HepG2 (cell line): ENCODE results near the gene IDNK. TPM values are rescaled to one million over a fixed set of nuclear protein-coding genes. Genes with fewer than 3 reads are reported as not detected.
A peak's percentile ranks its signal among the peaks of the same experiment; 100 is the strongest.

ENCODE experiments used
- AHR ChIP-seq: IDR thresholded peaks from 2 replicates; pipeline ENCODE4 v1.6.1; 2018; ENCODE audit warnings: missing genetic modification reagents, missing compliant biosample characterization
- IRF2 ChIP-seq: IDR thresholded peaks from 2 replicates; pipeline ENCODE4 v1.6.1; 2018; ENCODE audit warnings: missing genetic modification reagents, missing compliant biosample characterization
- KLF13 ChIP-seq: sonication (generic); formaldehyde crosslinking; IDR thresholded peaks from 2 replicates; pipeline ENCODE4 v1.4.0; 2020; ENCODE audit warnings: mild to moderate bottlenecking, missing genetic modification reagents
- PHF20 ChIP-seq: sonication (generic); formaldehyde crosslinking; IDR thresholded peaks from 2 replicates; pipeline ENCODE4 v1.5.0; 2020; ENCODE audit warnings: mild to moderate bottlenecking, missing genetic modification reagents
- RBFOX2 ChIP-seq: fragments of 200-400 bp; formaldehyde crosslinking; IDR thresholded peaks from 2 replicates; pipeline ENCODE4 v1.6.1; 2017; ENCODE audit warnings: low read depth, mild to moderate bottlenecking, low read length
- WIZ ChIP-seq: sonication (generic); formaldehyde crosslinking; IDR thresholded peaks from 2 replicates; pipeline ENCODE4 v1.5.1; 2020; ENCODE audit warnings: mild to moderate bottlenecking, missing genetic modification reagents
- ZNF354B ChIP-seq: sonication (generic); formaldehyde crosslinking; IDR thresholded peaks from 2 replicates; pipeline ENCODE4 v1.8.0; 2022; ENCODE audit warnings: mild to moderate bottlenecking, missing genetic modification reagents
- ZNF598 ChIP-seq: sonication (generic); formaldehyde crosslinking; IDR thresholded peaks from 2 replicates; pipeline ENCODE4 v1.5.1; 2020; ENCODE audit warnings: mild to moderate bottlenecking, missing genetic modification reagents, borderline replicate concordance
- ZNF772 ChIP-seq: sonication (generic); formaldehyde crosslinking; IDR thresholded peaks from 2 replicates; pipeline ENCODE4 v1.5.0; 2020; ENCODE audit warnings: mild to moderate bottlenecking, missing genetic modification reagents
- polyA plus RNA-seq, 8 experiments: library from polyadenylated mRNA; depleted of rRNA in 3 of 8; stranded (reverse) in 7 of 8; unstranded in 1 of 8; fragments of >200 nt; fragmentation: Illumina TruSeq in 4 of 8; extraction: Trizol in 4 of 8; gene quantifications; 2 replicates each; pipeline versions ENCODE4 v1.2.1 to v1.2.3, GENCODE V29; 2011 to 2016; ENCODE audit warnings: low read depth in 4 of 8, missing spikeins in 1 of 8, mixed read lengths in 1 of 8; ENCODE audit not compliant: insufficient read depth in 1 of 8
- total RNA-seq, 5 experiments: library from RNA; depleted of rRNA; stranded (reverse); fragments of >200 nt; fragmentation: Illumina TruSeq; extraction: Trizol; gene quantifications; 2 replicates each; pipeline ENCODE4 v1.2.3, GENCODE V29; 2016; ENCODE audit warnings: low read depth in 1 of 5
- TF ChIP-seq, protein P1 (sequence below): sonication (generic); formaldehyde crosslinking; IDR thresholded peaks from 2 replicates; pipeline ENCODE4 v1.8.1; 2023; ENCODE audit warnings: missing genetic modification reagents, mild to moderate bottlenecking, borderline replicate concordance
- TF ChIP-seq, protein P2 (sequence below): sonication (generic); formaldehyde crosslinking; IDR thresholded peaks from 2 replicates; pipeline ENCODE4 v1.5.0; 2020; ENCODE audit warnings: mild to moderate bottlenecking, missing genetic modification reagents, borderline replicate concordance
- TF ChIP-seq, protein P3 (sequence below): sonication (generic); formaldehyde crosslinking; IDR thresholded peaks from 2 replicates; pipeline ENCODE4 v1.8.0; 2022; ENCODE audit warnings: mild to moderate bottlenecking, missing genetic modification reagents, moderate library complexity
- TF ChIP-seq, protein P4 (sequence below): sonication (generic); formaldehyde crosslinking; IDR thresholded peaks from 2 replicates; pipeline ENCODE4 v1.4.0; 2020; ENCODE audit warnings: mild to moderate bottlenecking, missing genetic modification reagents, borderline replicate concordance
- TF ChIP-seq, protein P5 (sequence below): sonication (generic); formaldehyde crosslinking; IDR thresholded peaks from 2 replicates; pipeline ENCODE4 v1.9.0; 2022; ENCODE audit warnings: low read depth, missing genetic modification reagents
- TF ChIP-seq, protein P6 (sequence below): sonication (generic); formaldehyde crosslinking; IDR thresholded peaks from 2 replicates; pipeline ENCODE4; 2020; ENCODE audit warnings: missing genetic modification reagents, mild to moderate bottlenecking, borderline replicate concordance

IDNK gene
- total and polyA plus RNA-seq, 2 of the 13 experiments (the other 11 are each of a cell fraction or from before 2014, with no cell fraction given) = 3.1 to 4.8 TPM

- TF ChIP-seq, protein P1, sequence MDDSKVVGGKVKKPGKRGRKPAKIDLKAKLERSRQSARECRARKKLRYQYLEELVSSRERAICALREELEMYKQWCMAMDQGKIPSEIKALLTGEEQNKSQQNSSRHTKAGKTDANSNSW (CRISPR knock-in tag) = no peak
- TF ChIP-seq, protein P2, sequence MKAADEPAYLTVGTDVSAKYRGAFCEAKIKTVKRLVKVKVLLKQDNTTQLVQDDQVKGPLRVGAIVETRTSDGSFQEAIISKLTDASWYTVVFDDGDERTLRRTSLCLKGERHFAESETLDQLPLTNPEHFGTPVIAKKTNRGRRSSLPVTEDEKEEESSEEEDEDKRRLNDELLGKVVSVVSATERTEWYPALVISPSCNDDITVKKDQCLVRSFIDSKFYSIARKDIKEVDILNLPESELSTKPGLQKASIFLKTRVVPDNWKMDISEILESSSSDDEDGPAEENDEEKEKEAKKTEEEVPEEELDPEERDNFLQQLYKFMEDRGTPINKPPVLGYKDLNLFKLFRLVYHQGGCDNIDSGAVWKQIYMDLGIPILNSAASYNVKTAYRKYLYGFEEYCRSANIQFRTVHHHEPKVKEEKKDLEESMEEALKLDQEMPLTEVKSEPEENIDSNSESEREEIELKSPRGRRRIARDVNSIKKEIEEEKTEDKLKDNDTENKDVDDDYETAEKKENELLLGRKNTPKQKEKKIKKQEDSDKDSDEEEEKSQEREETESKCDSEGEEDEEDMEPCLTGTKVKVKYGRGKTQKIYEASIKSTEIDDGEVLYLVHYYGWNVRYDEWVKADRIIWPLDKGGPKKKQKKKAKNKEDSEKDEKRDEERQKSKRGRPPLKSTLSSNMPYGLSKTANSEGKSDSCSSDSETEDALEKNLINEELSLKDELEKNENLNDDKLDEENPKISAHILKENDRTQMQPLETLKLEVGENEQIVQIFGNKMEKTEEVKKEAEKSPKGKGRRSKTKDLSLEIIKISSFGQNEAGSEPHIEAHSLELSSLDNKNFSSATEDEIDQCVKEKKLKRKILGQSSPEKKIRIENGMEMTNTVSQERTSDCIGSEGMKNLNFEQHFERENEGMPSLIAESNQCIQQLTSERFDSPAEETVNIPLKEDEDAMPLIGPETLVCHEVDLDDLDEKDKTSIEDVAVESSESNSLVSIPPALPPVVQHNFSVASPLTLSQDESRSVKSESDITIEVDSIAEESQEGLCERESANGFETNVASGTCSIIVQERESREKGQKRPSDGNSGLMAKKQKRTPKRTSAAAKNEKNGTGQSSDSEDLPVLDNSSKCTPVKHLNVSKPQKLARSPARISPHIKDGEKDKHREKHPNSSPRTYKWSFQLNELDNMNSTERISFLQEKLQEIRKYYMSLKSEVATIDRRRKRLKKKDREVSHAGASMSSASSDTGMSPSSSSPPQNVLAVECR (CRISPR knock-in tag) = peak; percentile 46; the same call in 1 of the 2 replicates
- TF ChIP-seq RBFOX2 (peak; percentile 96), ZNF772 (CRISPR knock-in tag) (no peak; the same call in 1 of the 2 replicates), ZNF598 (no peak), KLF13 (CRISPR knock-in tag) (peak; percentile 48; the same call in 1 of the 2 replicates), ZNF354B (CRISPR knock-in tag) (no peak), IRF2 (peak; percentile 15; the same call in 1 of the 2 replicates), AHR (0 out of 2 replicates have a peak, but pooled peaks have one; percentile 38), PHF20 (CRISPR knock-in tag) (peak; percentile 47; the same call in 1 of the 2 replicates), WIZ (0 out of 2 replicates have a peak, but pooled peaks have one; percentile 69)
- TF ChIP-seq, protein P3, sequence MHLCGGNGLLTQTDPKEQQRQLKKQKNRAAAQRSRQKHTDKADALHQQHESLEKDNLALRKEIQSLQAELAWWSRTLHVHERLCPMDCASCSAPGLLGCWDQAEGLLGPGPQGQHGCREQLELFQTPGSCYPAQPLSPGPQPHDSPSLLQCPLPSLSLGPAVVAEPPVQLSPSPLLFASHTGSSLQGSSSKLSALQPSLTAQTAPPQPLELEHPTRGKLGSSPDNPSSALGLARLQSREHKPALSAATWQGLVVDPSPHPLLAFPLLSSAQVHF (CRISPR knock-in tag) = 0 out of 2 replicates have a peak, but pooled peaks have one; percentile 44
- TF ChIP-seq, protein P4, sequence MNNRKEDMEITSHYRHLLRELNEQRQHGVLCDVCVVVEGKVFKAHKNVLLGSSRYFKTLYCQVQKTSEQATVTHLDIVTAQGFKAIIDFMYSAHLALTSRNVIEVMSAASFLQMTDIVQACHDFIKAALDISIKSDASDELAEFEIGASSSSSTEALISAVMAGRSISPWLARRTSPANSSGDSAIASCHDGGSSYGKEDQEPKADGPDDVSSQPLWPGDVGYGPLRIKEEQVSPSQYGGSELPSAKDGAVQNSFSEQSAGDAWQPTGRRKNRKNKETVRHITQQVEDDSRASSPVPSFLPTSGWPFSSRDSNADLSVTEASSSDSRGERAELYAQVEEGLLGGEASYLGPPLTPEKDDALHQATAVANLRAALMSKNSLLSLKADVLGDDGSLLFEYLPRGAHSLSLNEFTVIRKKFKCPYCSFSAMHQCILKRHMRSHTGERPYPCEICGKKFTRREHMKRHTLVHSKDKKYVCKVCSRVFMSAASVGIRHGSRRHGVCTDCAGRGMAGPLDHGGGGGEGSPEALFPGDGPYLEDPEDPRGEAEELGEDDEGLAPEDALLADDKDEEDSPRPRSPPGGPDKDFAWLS = 0 out of 2 replicates have a peak, but pooled peaks have one; percentile 23
- TF ChIP-seq, protein P5, sequence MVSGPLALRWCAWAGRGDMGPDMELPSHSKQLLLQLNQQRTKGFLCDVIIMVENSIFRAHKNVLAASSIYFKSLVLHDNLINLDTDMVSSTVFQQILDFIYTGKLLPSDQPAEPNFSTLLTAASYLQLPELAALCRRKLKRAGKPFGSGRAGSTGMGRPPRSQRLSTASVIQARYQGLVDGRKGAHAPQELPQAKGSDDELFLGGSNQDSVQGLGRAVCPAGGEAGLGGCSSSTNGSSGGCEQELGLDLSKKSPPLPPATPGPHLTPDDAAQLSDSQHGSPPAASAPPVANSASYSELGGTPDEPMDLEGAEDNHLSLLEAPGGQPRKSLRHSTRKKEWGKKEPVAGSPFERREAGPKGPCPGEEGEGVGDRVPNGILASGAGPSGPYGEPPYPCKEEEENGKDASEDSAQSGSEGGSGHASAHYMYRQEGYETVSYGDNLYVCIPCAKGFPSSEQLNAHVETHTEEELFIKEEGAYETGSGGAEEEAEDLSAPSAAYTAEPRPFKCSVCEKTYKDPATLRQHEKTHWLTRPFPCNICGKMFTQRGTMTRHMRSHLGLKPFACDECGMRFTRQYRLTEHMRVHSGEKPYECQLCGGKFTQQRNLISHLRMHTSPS (CRISPR knock-in tag) = no peak
- TF ChIP-seq, protein P6, sequence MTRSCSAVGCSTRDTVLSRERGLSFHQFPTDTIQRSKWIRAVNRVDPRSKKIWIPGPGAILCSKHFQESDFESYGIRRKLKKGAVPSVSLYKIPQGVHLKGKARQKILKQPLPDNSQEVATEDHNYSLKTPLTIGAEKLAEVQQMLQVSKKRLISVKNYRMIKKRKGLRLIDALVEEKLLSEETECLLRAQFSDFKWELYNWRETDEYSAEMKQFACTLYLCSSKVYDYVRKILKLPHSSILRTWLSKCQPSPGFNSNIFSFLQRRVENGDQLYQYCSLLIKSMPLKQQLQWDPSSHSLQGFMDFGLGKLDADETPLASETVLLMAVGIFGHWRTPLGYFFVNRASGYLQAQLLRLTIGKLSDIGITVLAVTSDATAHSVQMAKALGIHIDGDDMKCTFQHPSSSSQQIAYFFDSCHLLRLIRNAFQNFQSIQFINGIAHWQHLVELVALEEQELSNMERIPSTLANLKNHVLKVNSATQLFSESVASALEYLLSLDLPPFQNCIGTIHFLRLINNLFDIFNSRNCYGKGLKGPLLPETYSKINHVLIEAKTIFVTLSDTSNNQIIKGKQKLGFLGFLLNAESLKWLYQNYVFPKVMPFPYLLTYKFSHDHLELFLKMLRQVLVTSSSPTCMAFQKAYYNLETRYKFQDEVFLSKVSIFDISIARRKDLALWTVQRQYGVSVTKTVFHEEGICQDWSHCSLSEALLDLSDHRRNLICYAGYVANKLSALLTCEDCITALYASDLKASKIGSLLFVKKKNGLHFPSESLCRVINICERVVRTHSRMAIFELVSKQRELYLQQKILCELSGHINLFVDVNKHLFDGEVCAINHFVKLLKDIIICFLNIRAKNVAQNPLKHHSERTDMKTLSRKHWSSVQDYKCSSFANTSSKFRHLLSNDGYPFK (CRISPR knock-in tag) = peak; percentile 47; the same call in 1 of the 2 replicates
Observed at GRCh38 chr9:83622939-83623678, at the start of gene IDNK (continued).
